Measurements from ENCODE around the gene CIBAR2.

The CIBAR2 gene

DNA sequence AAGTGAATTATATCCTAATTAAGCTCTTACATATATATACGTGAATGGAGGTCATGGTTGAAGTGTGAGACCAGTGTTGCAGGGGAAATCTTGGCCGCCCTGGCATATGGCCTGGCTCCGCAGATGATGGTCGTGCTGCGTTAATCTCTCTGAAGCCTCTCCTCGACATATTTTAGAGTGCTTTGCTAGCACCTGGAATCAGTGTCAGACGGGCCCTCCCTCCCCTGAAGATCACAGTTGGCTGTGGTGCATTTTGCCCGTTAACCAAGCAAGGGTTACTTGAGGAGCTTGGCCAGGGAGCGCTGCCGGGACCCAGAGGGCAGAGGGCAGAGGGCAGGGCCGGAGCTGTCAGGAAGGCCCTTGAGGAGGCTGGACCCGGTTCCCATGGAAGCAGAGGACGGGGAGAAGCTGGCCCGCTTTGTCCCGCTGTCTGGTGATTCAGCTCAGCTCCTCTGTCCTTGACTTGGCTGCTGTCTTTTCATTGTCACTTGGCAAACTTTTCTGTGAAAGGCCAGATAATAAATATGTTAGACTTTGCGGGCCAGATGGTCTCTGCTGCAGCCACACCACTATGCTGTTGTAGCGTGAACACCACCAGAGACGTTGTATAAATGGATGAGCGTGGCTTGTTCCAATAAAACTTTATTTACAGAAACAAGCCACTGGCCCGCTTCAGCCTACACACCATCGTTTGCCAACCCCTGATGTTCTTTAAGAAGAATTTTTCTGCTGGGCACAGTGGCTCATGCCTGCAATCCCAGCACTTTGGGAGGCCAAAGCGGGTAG is 32.3 kb downstream of the CIBAR2 start:
- no peak for DNase-seq

GRCh38 chr16:85078952-85079351 is 33.3 kb downstream of the CIBAR2 start:
- DNase-seq = no peak

DNA sequence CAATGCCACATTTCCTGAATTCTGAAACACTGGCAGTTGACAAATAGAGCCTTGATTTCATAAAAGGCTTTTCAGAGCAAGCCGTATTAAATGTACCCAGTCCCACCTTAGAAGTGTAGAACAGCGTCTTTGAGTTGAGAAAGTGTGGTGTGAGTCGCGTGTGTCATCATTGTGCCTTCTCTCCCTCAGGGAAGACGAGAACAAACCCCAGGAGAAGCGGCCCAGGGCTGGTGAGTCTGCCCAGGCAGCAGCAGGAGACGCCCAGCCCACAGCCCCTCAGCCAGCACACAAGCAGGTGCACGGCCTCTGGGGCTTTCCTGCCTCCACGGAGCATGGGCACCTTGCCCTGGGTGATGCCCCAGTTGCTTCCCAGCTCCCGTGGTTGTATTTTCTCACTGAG is 34.0 kb downstream of the CIBAR2 start:
- DNase-seq = no peak

GRCh38 chr16:85077576-85078125 is 34.6 kb downstream of the CIBAR2 start:
- DNase-seq = no peak

DNA sequence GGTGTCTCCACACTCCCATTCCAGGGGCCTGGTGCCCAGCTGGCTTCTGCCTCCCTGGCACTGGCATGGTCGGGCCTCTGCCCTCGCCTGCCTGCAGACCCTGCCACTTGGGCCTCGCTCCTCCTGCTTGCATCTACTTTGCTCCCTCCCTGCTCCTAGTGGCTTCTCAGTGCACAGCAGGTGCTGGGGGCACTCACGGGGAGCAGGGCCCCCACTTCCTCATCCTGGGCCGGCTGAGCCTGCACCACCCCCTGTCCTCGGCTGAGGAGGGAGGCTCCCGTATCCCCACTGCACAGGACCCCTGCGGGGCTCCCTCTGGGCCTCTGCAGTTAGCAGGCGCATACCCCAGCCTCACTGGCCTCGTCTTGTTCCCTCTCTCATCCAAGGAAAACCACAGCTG is 35.2 kb downstream of the CIBAR2 start:
- no peak for DNase-seq

DNA sequence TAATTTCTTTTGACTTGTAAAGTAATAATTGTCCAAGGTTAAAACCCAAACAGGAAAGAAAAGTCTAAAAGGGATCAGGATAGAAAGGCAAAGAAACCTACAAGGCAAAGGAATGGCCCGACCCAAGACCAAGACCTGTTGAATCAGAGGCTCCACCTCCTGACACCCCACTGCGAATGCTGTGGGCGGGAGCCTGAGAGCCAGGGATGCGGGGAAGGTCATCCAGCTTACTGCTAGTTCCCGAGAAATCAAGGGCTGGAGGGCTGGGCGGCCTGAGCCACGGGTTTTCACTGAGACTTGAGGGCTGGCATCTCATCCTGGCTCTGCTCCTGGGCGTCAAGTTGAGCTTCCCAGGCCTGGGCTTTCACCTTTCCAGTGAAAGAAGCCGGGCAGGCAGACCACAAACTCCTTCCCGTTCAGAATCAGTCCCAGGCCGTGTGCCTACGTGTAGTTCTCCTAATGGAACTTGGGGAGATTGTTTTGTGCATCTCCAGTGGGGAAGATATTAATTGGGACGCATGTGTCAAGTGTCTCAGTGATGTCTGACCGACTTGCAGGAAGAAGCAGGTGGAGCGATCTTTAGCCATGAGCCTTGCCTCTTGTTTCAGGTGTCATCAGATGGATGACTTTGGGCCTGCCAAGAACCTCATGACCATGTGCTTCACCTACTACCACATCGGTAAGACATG is 36.9 kb downstream of the CIBAR2 start:
- no peak for DNase-seq

DNA sequence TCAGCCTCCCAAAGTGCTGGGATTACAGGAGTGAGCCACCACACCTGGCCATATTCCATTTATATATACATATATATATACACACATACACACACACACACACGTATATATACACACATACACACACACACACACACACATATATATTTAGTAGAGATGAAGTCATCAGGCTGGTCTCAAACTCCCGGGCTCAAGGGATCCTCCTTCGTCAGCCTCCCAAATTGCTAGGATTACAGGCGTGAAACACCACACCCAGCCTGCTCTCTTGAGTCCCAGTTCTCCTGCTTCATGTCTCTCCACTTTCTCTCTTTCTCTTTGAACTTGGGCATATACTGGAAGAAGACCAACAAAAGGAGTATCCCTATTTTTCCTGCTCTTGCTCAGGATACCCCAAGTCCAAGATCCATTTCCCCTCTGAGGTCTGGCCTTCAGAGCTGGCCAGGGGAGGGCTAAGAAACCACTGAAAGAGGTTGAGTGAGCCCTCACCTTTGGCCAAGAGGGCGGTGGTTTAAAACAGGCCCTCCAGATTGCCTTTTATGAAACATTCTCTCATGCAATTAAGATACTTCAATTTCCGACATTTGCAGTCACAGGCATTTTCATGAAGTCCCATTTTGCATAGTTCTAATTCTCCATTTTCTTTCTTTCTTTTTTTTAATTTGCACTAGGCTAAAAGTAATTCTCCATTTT is 37.9 kb downstream of the CIBAR2 start:
- DNase-seq = no peak

DNA sequence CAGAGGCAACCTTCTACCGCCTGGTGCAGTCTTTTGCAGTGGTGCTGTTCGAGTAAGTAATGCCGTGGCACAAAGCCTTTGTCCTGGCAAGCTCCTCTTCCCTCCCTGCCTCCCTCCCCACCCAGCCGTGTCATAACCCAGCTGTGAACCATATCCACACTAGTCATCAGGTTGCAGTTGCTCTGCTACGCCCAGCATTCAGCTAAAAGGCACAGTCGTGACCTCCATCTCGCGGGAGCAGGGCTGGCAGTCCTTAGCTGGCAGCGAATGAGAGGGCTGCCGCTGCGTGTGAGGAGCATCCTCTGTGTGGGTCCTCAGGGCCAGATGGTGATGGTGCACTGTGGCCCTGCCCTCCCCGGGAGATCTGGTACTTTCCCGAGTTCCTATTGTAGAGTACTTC is 39.3 kb downstream of the CIBAR2 start:
- DNase-seq = no peak

DNA sequence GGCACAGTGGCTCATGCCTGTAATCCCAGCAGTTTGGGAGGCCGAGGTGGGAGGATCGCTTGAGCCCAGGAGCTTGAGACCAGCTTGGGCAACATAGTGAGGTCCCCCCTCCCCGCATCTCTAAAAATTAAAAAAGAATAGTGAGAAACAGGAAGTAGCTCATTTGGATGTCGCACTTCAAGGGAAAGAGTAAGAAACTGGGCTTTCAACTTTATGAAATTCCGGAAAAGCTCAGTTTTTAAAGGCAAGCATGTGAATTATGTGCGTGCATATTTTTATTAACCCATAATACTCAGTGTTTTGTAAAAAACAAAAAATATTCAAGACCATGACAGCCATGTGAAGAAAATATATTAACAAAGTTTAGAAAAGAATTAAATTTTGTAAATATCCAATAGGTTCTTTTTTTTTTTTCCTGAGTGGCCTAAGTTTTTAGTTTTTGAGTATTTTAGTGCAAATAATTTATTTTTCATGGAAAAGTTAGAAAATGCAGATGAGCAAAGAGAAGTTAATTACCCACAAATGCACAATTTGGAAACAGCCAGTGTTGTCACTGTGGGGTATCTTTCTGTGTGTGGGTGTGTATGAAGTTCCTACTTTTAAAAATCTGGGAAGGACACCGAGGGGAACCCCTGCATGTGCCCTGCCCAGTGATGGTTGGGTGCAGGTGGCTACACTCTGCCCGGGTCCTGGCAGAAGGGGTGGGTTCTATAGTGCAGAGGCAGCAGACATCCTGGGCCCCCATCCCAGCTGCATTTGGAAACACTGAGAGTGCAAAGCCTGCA is 40.0 kb downstream of the CIBAR2 start:
- DNase-seq = no peak

DNA sequence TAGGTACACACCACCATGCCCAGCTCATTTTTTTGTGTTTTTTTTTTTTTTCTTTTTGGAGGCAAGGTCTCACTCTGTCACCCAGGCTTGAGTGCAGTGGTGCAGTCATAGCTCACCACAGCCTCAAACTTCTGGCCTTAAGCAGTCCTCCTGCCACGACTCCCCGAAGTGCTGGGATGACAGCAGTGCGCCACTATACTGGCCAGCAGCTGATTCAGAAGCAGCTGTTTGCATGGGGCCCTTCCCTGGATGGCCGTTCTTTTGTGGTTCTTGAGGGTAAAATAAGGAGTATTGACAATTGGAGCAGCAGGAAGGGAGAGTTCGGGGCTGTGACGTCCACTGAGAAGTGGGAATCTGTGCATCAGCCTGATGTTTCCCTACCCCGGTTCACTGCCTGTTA is 43.1 kb downstream of the CIBAR2 start:
- no peak for DNase-seq

GRCh38 chr16:85068746-85069145 is 43.5 kb downstream of the CIBAR2 start:
- DNase-seq = no peak

GRCh38 chr16:85067426-85067825 is 44.8 kb downstream of the CIBAR2 start:
- DNase-seq = no peak

DNA sequence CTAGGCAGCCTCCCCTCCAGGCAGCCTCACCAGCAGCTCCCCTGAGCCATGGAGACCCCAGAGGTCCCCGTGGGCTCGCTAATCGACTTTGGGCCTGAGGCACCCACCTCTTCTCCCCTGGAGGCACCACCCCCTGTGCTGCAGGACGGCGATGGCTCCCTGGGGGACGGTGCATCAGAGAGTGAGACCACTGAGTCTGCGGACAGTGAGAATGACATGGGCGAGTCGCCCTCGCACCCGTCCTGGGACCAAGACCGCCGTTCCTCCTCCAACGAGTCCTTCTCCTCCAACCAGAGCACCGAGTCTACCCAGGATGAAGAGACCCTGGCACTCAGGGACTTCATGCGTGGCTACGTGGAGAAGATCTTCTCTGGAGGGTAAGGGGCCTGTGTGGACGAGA is 45.2 kb downstream of the CIBAR2 start:
- DNase-seq = no peak

DNA sequence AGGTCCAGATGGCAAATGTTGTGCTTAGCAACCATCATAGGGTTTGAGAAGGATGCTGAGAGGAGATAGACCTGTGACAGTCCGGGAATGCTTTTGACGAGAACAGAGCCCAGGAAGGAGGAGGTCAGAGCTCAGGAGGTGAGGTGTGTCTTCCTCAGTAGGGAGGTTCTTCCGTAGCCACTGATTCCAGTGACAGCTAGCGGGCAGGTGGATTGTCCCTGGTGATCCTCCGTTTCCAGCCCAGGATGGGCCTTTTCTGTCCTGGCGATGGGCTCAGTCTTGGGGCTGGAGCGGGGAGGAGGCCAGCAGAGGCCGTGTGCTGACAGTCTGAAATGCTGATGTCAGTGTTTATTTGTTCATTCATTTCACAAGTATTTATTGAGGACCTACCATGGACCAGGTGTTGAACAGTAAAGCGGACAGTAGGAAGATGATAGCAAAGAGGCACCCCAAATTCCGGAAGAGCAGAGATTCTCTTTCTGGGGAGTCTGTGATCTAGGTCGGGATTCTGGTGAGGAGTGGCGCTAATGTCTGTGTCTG is 45.9 kb downstream of the CIBAR2 start:
- DNase-seq = no peak

DNA sequence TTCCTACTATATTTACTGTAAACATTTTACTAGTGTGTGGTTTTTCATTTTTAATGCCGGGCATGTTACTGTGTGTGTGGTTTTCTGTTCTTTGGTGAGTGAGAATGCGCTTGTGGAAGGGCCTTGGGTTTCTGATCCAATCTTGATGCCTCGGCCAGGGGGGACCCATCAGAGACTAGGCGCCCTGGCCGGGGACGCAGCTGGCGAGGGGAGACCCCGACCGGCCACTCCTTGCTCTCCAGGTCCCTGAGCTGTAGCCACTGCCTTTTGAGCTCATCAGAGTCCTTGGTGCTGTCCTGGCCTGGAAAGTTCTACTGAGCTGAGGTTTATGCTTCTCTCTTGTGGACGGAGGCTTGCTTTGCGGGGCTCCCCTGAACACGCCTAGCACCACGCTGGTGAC is 47.2 kb downstream of the CIBAR2 start:
- DNase-seq = no peak

GRCh38 chr16:85064186-85064585 is 48.1 kb downstream of the CIBAR2 start:
- no peak for DNase-seq

- DNase-seq = no peak
Measured at GRCh38 chr16:85062845-85063244, 49.4 kb downstream of the CIBAR2 start.

DNA sequence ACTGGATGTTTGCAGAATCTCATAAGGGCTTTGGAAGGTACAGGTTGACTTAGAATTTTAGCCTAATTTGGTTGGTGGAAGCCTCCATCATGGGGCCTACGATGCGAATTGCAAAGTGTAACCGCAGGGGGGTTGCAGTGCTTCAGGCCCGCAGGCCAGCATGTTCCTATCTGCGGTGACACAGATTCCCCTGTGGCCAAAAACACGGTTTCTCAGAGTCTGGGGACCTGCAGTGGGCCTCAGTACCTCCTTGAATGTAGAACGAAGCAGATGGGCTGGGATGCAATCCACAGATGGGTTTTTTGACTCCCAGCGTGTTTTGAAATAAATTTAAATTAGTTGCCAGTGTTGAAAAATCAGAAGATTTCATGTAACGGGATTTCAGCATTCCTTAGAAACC is 49.9 kb downstream of the CIBAR2 start:
- no peak for DNase-seq

- DNase-seq = no peak
Measured at GRCh38 chr16:85061566-85061965, 50.7 kb downstream of the CIBAR2 start.

- no peak for DNase-seq
Measured at GRCh38 chr16:85058909-85059308, 53.4 kb downstream of the CIBAR2 start.

DNA sequence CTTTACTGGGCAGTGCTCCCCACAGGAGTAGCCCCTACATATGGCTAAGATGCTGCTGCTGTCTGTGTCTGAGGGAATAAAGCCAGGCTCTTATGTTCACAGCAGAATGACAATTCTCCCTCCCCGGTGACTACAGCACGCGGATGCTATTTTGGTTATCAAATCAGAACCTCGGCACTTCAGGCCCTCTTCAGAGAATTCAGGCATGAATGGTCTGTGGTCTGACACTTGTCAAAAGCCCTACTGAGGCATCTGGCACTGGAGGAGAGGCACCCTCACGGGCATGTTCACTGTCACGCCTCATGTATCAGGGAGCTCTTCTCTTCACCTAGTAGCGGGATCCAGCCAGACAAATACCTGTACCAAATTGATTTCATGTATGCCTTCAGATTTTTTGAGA is 54.3 kb downstream of the CIBAR2 start:
- DNase-seq = peak; percentile 15

DNA sequence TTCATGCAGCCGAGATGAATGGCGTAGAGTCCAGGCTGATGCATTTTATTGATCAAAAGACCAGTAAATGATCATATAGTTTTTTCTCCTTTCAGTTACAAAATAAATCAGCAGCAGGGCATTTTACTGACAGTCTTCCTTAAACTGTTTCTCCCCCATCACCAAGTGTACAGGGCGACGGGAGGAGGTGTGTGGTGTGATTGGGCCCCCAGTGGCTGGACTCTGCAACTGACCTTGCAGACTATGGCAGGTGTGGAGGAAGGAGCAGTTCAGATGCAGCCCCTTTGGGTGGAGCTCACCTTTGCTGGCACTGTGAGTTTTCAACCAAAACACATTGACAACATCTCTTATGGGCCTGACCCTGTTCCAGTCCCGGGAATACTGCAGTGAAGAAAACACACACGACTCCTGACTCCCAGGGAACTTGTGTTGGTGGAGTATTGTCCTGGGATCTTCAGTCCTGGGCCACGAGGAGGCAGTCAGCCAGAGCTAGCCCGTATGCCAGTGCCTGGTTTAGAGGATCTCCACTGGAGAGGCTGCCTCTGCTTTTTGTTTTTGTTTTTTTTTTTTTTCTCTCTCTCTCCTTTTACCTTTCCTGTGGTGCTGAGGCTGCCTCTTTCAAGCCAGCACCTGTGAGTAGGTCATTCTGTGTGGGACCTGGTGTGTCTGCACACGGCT is 54.9 kb downstream of the CIBAR2 start:
- no peak for DNase-seq

Data from NCI-H1092 treated with DMSO at 0.1 percent for 48 hours (cell line).